Measurements from ENCODE around the gene AVEN. TPM values are rescaled to one million over a fixed set of nuclear protein-coding genes. Genes with fewer than 3 reads are reported as not detected.

Gene AVEN
- total RNA-seq, 2 donors from 2014 or later, result 17.0 to 27.4 TPM

DNA sequence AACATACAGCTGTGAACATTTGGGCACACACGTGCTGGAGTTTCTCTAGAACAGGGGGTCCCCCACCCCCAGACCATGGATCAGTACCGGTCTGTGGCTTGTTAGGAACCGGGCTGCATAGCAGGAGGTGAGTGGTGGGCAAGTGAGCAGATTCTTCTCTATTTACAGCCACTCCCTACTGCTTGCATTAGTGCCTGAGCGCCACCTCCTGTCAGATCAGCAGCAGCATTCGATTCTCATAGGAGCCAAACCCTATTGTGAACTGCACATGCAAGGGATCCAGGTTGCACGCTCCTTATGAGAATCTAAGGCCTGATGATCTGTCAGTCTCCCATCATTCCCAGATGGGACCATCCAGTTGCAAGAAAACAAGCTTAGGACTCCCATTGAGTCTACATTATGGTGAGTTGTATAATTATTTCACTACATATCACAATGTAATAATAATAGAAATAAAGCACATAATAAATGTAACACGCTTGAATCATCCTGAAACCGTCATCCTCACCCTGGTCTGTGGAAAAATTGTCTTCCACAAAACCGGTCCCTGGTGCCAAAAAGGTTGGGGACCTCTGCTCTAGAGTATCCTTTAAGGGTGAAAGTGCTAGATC is 44.9 kb downstream of the AVEN start:
- DNase-seq (ENCODE audit: low spot score), result no peak
- ATAC-seq, result no peak
- Mint-ChIP-seq H3K4me3 (no peak overlapping the region), H3K9me3 (no peaks in the 10 kb centered on the region), H3K27me3 (no peaks in the 10 kb centered on the region), H3K4me1 (ENCODE audit: low read depth in 2 of 2) (peaks cover 0 to 3% of the 10 kb centered on the region in 2 donors), H3K27ac (no peak overlapping the region), H3K36me3 (no peaks in the 10 kb centered on the region)

- Mint-ChIP-seq H3K27ac (no peak overlapping the region), H3K36me3 (no peaks in the 10 kb centered on the region), H3K4me3 (no peak overlapping the region), H3K27me3 (no peaks in the 10 kb centered on the region), H3K4me1 (ENCODE audit: low read depth in 2 of 2) (peaks cover 5 to 17% of the 10 kb centered on the region in 2 donors), H3K9me3 (no peaks in the 10 kb centered on the region)
- DNase-seq (ENCODE audit: low spot score), result no peak
- no peak for ATAC-seq
Observed at GRCh38 chr15:33988384-33988783, 50.6 kb downstream of the AVEN start.

- ATAC-seq (no peak), DNase-seq (ENCODE audit: low spot score) (no peak)
- H3K27ac Mint-ChIP-seq, result no peak overlapping the region
- no peaks in the 10 kb centered on the region for H3K36me3 Mint-ChIP-seq
- no peaks in the 10 kb centered on the region for H3K9me3 Mint-ChIP-seq
- H3K27me3 Mint-ChIP-seq, result no peaks in the 10 kb centered on the region
- H3K4me1 Mint-ChIP-seq (ENCODE audit: low read depth in 2 of 2), result peaks cover 5 to 22% of the 10 kb centered on the region in 2 donors
- no peak overlapping the region for H3K4me3 Mint-ChIP-seq
Observed at GRCh38 chr15:33987444-33987843, 51.6 kb downstream of the AVEN start.

DNA sequence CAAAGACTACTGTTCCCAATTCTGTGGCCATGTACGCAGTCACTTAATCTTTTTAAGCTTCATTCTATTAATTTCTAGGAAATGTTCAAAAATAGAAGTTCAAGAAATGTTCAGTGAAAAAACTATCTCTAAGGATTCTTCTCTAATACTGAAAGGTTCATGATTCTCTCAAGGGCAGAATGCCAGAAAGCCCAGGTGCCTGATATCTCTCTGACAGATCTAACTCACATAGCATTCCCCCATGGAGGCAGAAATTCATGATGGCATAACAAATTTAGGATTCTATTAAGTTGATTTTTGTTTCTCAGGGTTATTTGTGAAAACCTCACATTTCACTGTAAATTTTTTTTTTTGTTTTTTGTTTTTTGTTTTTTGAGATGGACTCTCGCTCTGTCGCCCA is 53.3 kb downstream of the AVEN start:
- no peak for ATAC-seq
- peaks cover 5 to 22% of the 10 kb centered on the region in 2 donors for H3K4me1 Mint-ChIP-seq (ENCODE audit: low read depth in 2 of 2)
- H3K27ac Mint-ChIP-seq, result no peak overlapping the region
- H3K4me3 Mint-ChIP-seq, result no peak overlapping the region
- H3K9me3 Mint-ChIP-seq, result no peaks in the 10 kb centered on the region
- H3K27me3 Mint-ChIP-seq, result no peaks in the 10 kb centered on the region
- no peaks in the 10 kb centered on the region for H3K36me3 Mint-ChIP-seq
- DNase-seq (ENCODE audit: low spot score), result no peak

- DNase-seq (ENCODE audit: low spot score) (no peak), ATAC-seq (no peak)
- no peak overlapping the region for H3K4me3 Mint-ChIP-seq
- H3K36me3 Mint-ChIP-seq, result no peaks in the 10 kb centered on the region
- peaks cover 5 to 22% of the 10 kb centered on the region in 2 donors for H3K4me1 Mint-ChIP-seq (ENCODE audit: low read depth in 2 of 2)
- H3K9me3 Mint-ChIP-seq, result no peaks in the 10 kb centered on the region
- H3K27me3 Mint-ChIP-seq, result no peaks in the 10 kb centered on the region
- H3K27ac Mint-ChIP-seq, result no peak overlapping the region
Observed at GRCh38 chr15:33985287-33985686, 53.7 kb downstream of the AVEN start.

DNA sequence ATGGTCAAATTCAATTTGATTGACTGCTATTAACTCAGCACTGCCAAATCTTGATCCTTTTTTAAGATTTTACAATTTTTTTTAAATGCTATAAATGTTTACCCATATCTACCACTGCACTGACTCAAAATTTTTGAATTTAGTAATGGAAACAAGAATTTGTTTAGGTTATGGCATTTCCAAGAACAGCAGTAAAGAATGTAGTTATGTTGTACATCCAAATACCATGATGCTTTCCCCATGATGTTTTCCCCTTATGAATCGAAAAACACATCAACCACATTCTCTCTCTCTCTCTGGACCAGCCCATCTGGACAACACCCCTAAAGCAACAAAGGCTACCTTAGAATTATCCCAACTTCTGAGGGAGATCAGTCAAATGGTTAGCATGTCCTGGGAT is 56.5 kb downstream of the AVEN start:
- Mint-ChIP-seq H3K4me3 (no peak overlapping the region), H3K27me3 (no peaks in the 10 kb centered on the region), H3K36me3 (no peaks in the 10 kb centered on the region), H3K27ac (no peak overlapping the region), H3K4me1 (ENCODE audit: low read depth in 2 of 2) (peaks cover 2 to 13% of the 10 kb centered on the region in 2 donors), H3K9me3 (no peaks in the 10 kb centered on the region)
- no peak for DNase-seq (ENCODE audit: low spot score)
- ATAC-seq, result no peak

- Mint-ChIP-seq H3K4me3 (no peak overlapping the region), H3K27ac (no peak overlapping the region), H3K4me1 (ENCODE audit: low read depth in 2 of 2) (peaks cover 0 to 10% of the 10 kb centered on the region in 2 donors), H3K27me3 (no peaks in the 10 kb centered on the region), H3K9me3 (no peaks in the 10 kb centered on the region), H3K36me3 (no peaks in the 10 kb centered on the region)
- DNase-seq (ENCODE audit: low spot score), result no peak
- ATAC-seq, result no peak
Observed at GRCh38 chr15:33980159-33980558, 58.8 kb downstream of the AVEN start.

DNA sequence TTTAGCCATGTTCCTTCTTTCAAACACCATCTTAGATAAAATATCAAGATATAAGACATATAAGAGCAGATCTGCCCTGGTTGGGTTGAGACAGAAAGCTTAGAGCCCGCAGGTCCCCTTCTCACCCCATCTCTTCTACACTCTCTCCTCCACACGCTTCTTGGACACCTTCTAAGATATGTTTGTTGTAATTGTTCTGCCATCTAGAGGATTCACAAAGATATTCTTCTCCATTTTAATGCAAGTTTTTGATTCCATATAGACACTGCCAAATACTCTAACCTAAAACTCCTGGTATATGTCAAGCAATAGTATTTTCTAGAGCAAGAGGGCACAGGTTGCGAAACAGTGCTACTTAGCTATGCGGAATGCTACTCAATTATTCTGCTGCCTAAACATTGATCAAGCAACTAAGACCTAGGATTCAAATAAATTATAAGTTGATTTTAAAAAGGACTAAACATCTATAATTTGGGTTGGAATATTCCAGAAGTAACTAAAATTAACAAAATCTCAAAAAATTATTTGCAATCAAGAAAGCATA is 63.9 kb downstream of the AVEN start:
- Mint-ChIP-seq H3K27me3 (no peaks in the 10 kb centered on the region), H3K36me3 (no peaks in the 10 kb centered on the region), H3K4me3 (no peak overlapping the region), H3K4me1 (ENCODE audit: low read depth in 2 of 2) (peaks cover 0 to 6% of the 10 kb centered on the region in 2 donors), H3K27ac (no peak overlapping the region), H3K9me3 (no peaks in the 10 kb centered on the region)
- no peak for DNase-seq (ENCODE audit: low spot score)
- no peak for ATAC-seq

DNA sequence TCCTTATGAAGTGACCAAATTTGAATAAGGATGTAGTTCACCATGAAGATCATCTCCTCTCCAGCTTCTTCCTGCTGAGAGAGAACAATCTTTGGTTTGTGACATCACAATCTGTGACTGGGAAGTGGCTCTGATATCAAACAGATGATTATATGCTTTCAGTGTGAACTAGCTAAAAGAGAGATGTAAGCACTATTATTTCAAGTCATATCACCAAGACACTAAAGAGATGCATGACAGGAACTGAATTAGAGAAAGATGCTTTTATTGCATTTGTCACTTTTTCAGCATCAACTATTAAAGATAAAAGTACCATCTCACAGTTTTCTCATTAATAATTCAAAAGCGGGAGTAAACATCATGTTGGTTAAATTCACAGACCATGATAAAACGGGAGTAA is 67.2 kb downstream of the AVEN start:
- H3K4me3 Mint-ChIP-seq, result no peak overlapping the region
- no peaks in the 10 kb centered on the region for H3K4me1 Mint-ChIP-seq (ENCODE audit: low read depth in 2 of 2)
- H3K9me3 Mint-ChIP-seq, result no peaks in the 10 kb centered on the region
- H3K36me3 Mint-ChIP-seq, result no peaks in the 10 kb centered on the region
- DNase-seq (ENCODE audit: low spot score) (no peak), ATAC-seq (no peak)
- H3K27me3 Mint-ChIP-seq, result no peaks in the 10 kb centered on the region
- H3K27ac Mint-ChIP-seq, result no peak overlapping the region

- Mint-ChIP-seq H3K27me3 (no peaks in the 10 kb centered on the region), H3K36me3 (no peaks in the 10 kb centered on the region), H3K4me3 (no peak overlapping the region), H3K9me3 (no peaks in the 10 kb centered on the region), H3K27ac (no peak overlapping the region), H3K4me1 (ENCODE audit: low read depth in 2 of 2) (no peaks in the 10 kb centered on the region)
- no peak for DNase-seq (ENCODE audit: low spot score)
- no peak for ATAC-seq
Observed at GRCh38 chr15:33968821-33969220, 70.2 kb downstream of the AVEN start.

DNA sequence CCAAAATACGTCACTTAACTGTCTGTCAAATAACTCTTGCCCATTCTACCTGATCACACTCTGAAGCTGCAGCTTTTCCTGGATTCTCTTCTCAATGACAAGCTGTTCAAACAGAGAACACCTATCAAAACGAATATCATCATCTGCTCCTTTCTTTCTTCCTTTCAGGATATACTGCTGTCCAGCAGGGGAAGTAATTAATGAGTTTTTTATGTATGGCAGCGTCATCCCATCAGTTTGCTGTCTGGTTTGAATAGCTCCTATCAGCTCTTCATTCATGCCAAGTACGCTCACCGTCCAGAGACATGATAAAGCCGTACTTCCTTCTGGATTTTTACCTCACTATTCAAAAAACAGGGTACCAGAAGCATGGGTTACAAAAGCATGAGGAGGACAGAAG is 70.8 kb downstream of the AVEN start, which contains the start of gene CHRM5:
Gene CHRM5, plus strand, starts transcription at position 274 of the 400 bp plus-strand sequence. CDS start 94,221 bp downstream, outside the sequence.
- no peaks in the 10 kb centered on the region for H3K4me1 Mint-ChIP-seq (ENCODE audit: low read depth in 2 of 2)
- ATAC-seq, result no peak
- H3K27me3 Mint-ChIP-seq, result no peaks in the 10 kb centered on the region
- DNase-seq (ENCODE audit: low spot score), result no peak
- no peaks in the 10 kb centered on the region for H3K9me3 Mint-ChIP-seq
- no peak within 1 kb of the TSS for H3K27ac Mint-ChIP-seq
- H3K4me3 Mint-ChIP-seq, result no peak within 1 kb of the TSS
- H3K36me3 Mint-ChIP-seq, result no peaks in the 10 kb centered on the region

DNA sequence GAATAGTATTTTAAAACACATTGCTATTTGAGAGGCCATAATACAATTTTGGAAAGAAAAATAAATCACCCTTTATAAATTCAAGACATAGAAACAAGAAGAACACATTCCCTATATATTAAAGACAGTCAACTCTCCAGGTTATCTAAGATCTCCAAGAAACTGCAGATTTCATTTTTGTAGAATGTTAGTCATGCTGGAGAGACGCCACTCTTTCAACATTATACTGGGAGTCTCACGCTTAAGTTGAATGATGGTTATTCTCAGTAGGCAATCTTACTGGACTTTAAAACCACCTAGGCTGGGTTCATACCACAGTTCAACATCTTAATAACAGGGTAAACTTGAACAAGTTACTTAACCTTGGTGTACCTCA is 74.4 kb downstream of the AVEN start:
- no peaks in the 10 kb centered on the region for H3K9me3 Mint-ChIP-seq
- ATAC-seq, result no peak
- H3K4me1 Mint-ChIP-seq (ENCODE audit: low read depth in 2 of 2), result no peaks in the 10 kb centered on the region
- H3K27me3 Mint-ChIP-seq, result no peaks in the 10 kb centered on the region
- no peak overlapping the region for H3K27ac Mint-ChIP-seq
- no peak overlapping the region for H3K4me3 Mint-ChIP-seq
- no peak for DNase-seq (ENCODE audit: low spot score)
- H3K36me3 Mint-ChIP-seq, result no peaks in the 10 kb centered on the region

DNA sequence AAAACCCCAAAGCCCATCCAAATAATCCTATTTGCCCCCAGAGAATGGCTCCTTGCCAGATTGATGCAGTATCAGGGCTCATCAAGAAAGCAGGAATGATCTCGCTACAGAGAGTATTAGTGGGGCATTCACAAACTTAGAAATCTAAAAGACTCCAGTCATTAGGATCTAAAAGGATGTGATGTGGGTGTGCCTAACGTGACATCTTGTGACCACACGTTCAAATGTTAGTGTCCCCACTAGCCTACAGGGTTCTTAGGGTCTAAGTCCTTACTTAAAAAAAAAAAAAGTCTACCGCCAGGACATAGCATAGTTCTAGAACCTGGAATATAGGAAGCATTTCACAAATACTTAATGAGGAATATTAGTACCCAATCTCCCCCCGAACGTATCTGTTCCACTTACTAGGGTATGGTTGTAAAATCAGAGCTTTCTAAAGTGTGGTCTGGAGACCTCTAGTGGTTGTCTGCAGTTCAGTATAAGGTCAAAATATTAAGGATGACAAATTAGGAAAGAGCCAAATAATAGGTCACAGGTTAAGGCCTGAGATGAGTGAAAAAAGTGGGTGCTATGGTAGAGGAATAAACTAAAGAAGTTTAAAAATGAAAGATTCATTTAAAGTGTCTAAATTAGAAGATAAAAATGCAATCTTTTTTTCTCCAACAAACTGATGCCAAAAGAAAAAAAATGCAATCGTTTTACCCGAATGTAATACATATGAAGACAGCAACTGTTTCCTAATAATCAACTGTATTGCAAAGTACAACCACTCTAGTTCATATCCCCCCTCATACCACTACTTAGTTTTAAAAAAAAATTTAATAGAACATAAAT is 75.0 kb downstream of the AVEN start:
- ATAC-seq, result no peak
- Mint-ChIP-seq H3K9me3 (no peaks in the 10 kb centered on the region), H3K27ac (no peak overlapping the region), H3K36me3 (no peaks in the 10 kb centered on the region), H3K27me3 (no peaks in the 10 kb centered on the region), H3K4me3 (no peak overlapping the region), H3K4me1 (ENCODE audit: low read depth in 2 of 2) (peaks cover 0 to 4% of the 10 kb centered on the region in 2 donors)
- DNase-seq (ENCODE audit: low spot score), result no peak

- no peak overlapping the region for H3K27ac Mint-ChIP-seq
Observed at GRCh38 chr15:33960549-33960935, 78.5 kb downstream of the AVEN start.

More at GRCh38 chr15:33960549-33960935, 78.5 kb downstream of the AVEN start:
- H3K9me3 Mint-ChIP-seq, result no peaks in the 10 kb centered on the region
- DNase-seq (ENCODE audit: low spot score), result no peak
- no peaks in the 10 kb centered on the region for H3K27me3 Mint-ChIP-seq
- no peak overlapping the region for H3K4me3 Mint-ChIP-seq
- H3K36me3 Mint-ChIP-seq, result no peaks in the 10 kb centered on the region
- H3K4me1 Mint-ChIP-seq (ENCODE audit: low read depth in 2 of 2), result peaks cover 0 to 4% of the 10 kb centered on the region in 2 donors
- no peak for ATAC-seq

All from natural killer cell treated with Interleukin-12 subunit alpha and Interleukin-12 subunit beta and Interleukin-15 and Interleukin-18, amount 100 ng/mL, for 72 hours (primary cell).